Stimulated activated memory B cell treated with anti-CD40 and anti-IgM and Interleukin-4, amounts not matched to agents 10 μg/mL and 1 μg/mL and 100 μg/mL, for 72 hours (primary cell): ENCODE data around the gene PTDSS2.
A peak's percentile ranks its signal among the peaks of the same experiment; 100 is the strongest.

ENCODE experiments used
- ATAC-seq: fragments of 150-1000 bp; cut with Tn5 transposase; 2 replicates; pipeline ENCODE4 v1.10.0; 2021
- H3K27ac Mint-ChIP-seq: one replicate; pipeline ENCODE4 v1.8.0; 2022; ENCODE audit warnings: mild to moderate bottlenecking, mixed read lengths
- H3K27me3 Mint-ChIP-seq: one replicate; pipeline ENCODE4 v1.8.0; 2022; ENCODE audit warnings: mixed read lengths
- H3K36me3 Mint-ChIP-seq: one replicate; pipeline ENCODE4 v1.8.0; 2022; ENCODE audit warnings: mixed read lengths
- H3K4me1 Mint-ChIP-seq: one replicate; pipeline ENCODE4 v1.8.0; 2022; ENCODE audit warnings: mixed read lengths
- H3K4me3 Mint-ChIP-seq: one replicate; pipeline ENCODE4 v1.8.0; 2022; ENCODE audit warnings: mild to moderate bottlenecking, moderate library complexity, mixed read lengths
- H3K9me3 Mint-ChIP-seq: one replicate; pipeline ENCODE4 v1.8.0; 2022; ENCODE audit warnings: mixed read lengths

Gene PTDSS2

GRCh38 chr11:520428-521176, 70.5 kb downstream of the PTDSS2 start:
- Mint-ChIP-seq H3K9me3 (peaks cover 5% of the 10 kb centered on the region), H3K27ac (no peak overlapping the region)
- no peak for ATAC-seq

GRCh38 chr11:521177-521688, 71.2 kb downstream of the PTDSS2 start:
- peaks cover 6% of the 10 kb centered on the region for H3K4me1 Mint-ChIP-seq
- no peaks in the 10 kb centered on the region for H3K27me3 Mint-ChIP-seq
- H3K9me3 Mint-ChIP-seq: peaks cover 5% of the 10 kb centered on the region
- ATAC-seq: no peak
- H3K27ac Mint-ChIP-seq: no peak overlapping the region
- H3K36me3 Mint-ChIP-seq: peaks cover 8% of the 10 kb centered on the region
- no peak overlapping the region for H3K4me3 Mint-ChIP-seq

More at GRCh38 chr11:520428-521176, 70.5 kb downstream of the PTDSS2 start:
- Mint-ChIP-seq H3K36me3 (peaks cover 12% of the 10 kb centered on the region), H3K4me3 (no peak overlapping the region), H3K27me3 (no peaks in the 10 kb centered on the region), H3K4me1 (peaks cover 6% of the 10 kb centered on the region)

- no peak for ATAC-seq
- Mint-ChIP-seq H3K4me3 (no peak overlapping the region), H3K27ac (no peak overlapping the region), H3K4me1 (no peaks in the 10 kb centered on the region), H3K27me3 (no peaks in the 10 kb centered on the region), H3K9me3 (no peaks in the 10 kb centered on the region), H3K36me3 (peaks cover 5% of the 10 kb centered on the region)
These were observed 76.1 kb downstream of the PTDSS2 start for GRCh38 chr11:526192-526591.

GRCh38 chr11:528166-528814, 78.2 kb downstream of the PTDSS2 start:
- Mint-ChIP-seq H3K27me3 (no peaks in the 10 kb centered on the region), H3K9me3 (no peaks in the 10 kb centered on the region), H3K4me1 (peaks cover 7% of the 10 kb centered on the region), H3K4me3 (no peak overlapping the region), H3K36me3 (peaks cover 14% of the 10 kb centered on the region), H3K27ac (no peak overlapping the region)
- no peak for ATAC-seq

- Mint-ChIP-seq H3K27me3 (no peaks in the 10 kb centered on the region), H3K9me3 (no peaks in the 10 kb centered on the region), H3K4me1 (peaks cover 12% of the 10 kb centered on the region), H3K36me3 (peaks cover 14% of the 10 kb centered on the region), H3K27ac (no peak overlapping the region), H3K4me3 (no peak overlapping the region)
- ATAC-seq: no peak
These were observed 79.0 kb downstream of the PTDSS2 start for GRCh38 chr11:528815-529727.

GRCh38 chr11:529728-530411, 79.8 kb downstream of the PTDSS2 start:
- Mint-ChIP-seq H3K36me3 (peaks cover 14% of the 10 kb centered on the region), H3K27ac (no peak overlapping the region), H3K9me3 (no peaks in the 10 kb centered on the region), H3K4me3 (no peak overlapping the region), H3K4me1 (peaks cover 16% of the 10 kb centered on the region), H3K27me3 (no peaks in the 10 kb centered on the region)
- ATAC-seq: no peak

- H3K4me1 Mint-ChIP-seq: peaks cover 20% of the 10 kb centered on the region
- H3K27ac Mint-ChIP-seq: no peak overlapping the region
- no peak overlapping the region for H3K4me3 Mint-ChIP-seq
- ATAC-seq: no peak
- H3K36me3 Mint-ChIP-seq: peaks cover 14% of the 10 kb centered on the region
- H3K27me3 Mint-ChIP-seq: no peaks in the 10 kb centered on the region
- H3K9me3 Mint-ChIP-seq: no peaks in the 10 kb centered on the region
These were observed 81.1 kb downstream of the PTDSS2 start for GRCh38 chr11:530960-531831.

GRCh38 chr11:531919-532526, 81.9 kb downstream of the PTDSS2 start:
- Mint-ChIP-seq H3K27ac (no peak overlapping the region), H3K9me3 (no peaks in the 10 kb centered on the region), H3K27me3 (no peaks in the 10 kb centered on the region), H3K4me1 (peaks cover 25% of the 10 kb centered on the region), H3K36me3 (peaks cover 14% of the 10 kb centered on the region), H3K4me3 (no peak overlapping the region)
- ATAC-seq: no peak

- no peak overlapping the region for H3K27ac Mint-ChIP-seq
- no peak for ATAC-seq
- H3K4me3 Mint-ChIP-seq: no peak overlapping the region
- H3K36me3 Mint-ChIP-seq: peaks cover 14% of the 10 kb centered on the region
- H3K27me3 Mint-ChIP-seq: no peaks in the 10 kb centered on the region
- peaks cover 30% of the 10 kb centered on the region for H3K4me1 Mint-ChIP-seq
- H3K9me3 Mint-ChIP-seq: no peaks in the 10 kb centered on the region
These were observed 82.5 kb downstream of the PTDSS2 start for GRCh38 chr11:532527-532985.

- peaks cover 14% of the 10 kb centered on the region for H3K36me3 Mint-ChIP-seq
- H3K4me1 Mint-ChIP-seq: peaks cover 35% of the 10 kb centered on the region
- H3K4me3 Mint-ChIP-seq: no peak overlapping the region
- no peaks in the 10 kb centered on the region for H3K9me3 Mint-ChIP-seq
- no peak overlapping the region for H3K27ac Mint-ChIP-seq
- H3K27me3 Mint-ChIP-seq: no peaks in the 10 kb centered on the region
- no peak for ATAC-seq
These were observed 83.0 kb downstream of the PTDSS2 start for GRCh38 chr11:532986-533585.

- H3K27ac Mint-ChIP-seq: no peak overlapping the region
- H3K4me1 Mint-ChIP-seq: peaks cover 42% of the 10 kb centered on the region
- H3K27me3 Mint-ChIP-seq: no peaks in the 10 kb centered on the region
- H3K9me3 Mint-ChIP-seq: no peaks in the 10 kb centered on the region
- H3K4me3 Mint-ChIP-seq: peak overlapping the region; percentile 81
- ATAC-seq: no peak
- peaks cover 14% of the 10 kb centered on the region for H3K36me3 Mint-ChIP-seq
These were observed 83.7 kb downstream of the PTDSS2 start for GRCh38 chr11:533586-534395.

- no peaks in the 10 kb centered on the region for H3K9me3 Mint-ChIP-seq
- ATAC-seq: peak; percentile 3
- peaks cover 43% of the 10 kb centered on the region for H3K4me1 Mint-ChIP-seq
These were observed 84.5 kb downstream of the PTDSS2 start for GRCh38 chr11:534396-535209.

More at GRCh38 chr11:534396-535209, 84.5 kb downstream of the PTDSS2 start:
- H3K4me3 Mint-ChIP-seq: peak overlapping the region; percentile 81
- no peak overlapping the region for H3K27ac Mint-ChIP-seq
- H3K36me3 Mint-ChIP-seq: peaks cover 14% of the 10 kb centered on the region
- no peaks in the 10 kb centered on the region for H3K27me3 Mint-ChIP-seq
